Cardiac muscle cell (in vitro differentiated cells and primary cell): ENCODE data around the gene SMARCD1. TPM values are rescaled to one million over a fixed set of nuclear protein-coding genes. Genes with fewer than 3 reads are reported as not detected.

Experiments used
- DNase-seq, 2 donors: peaks; one replicate each; pipeline versions ENCODE4 v3.0.0 to v3.0.0-alpha.2; 2010 to 2017; ENCODE audit warnings: low read depth in 1 of 2, low spot score in 1 of 2
- H3K27ac ChIP-seq: fragments of 200-600 bp; sonication (generic); 2 replicates; pipeline ENCODE4 v1.5.1; 2016
- H3K27me3 ChIP-seq: fragments of 200-600 bp; sonication (generic); 2 replicates; pipeline ENCODE4 v1.6.0; 2016; ENCODE audit warnings: control low read depth
- H3K36me3 ChIP-seq: fragments of 200-600 bp; sonication (generic); 2 replicates; pipeline ENCODE4 v1.5.1; 2016; ENCODE audit warnings: control low read depth
- H3K4me1 ChIP-seq: fragments of 200-600 bp; sonication (generic); 2 replicates; pipeline ENCODE4 v1.8.1; 2017; ENCODE audit warnings: low read depth, mild to moderate bottlenecking, mixed run types
- H3K4me3 ChIP-seq: fragments of 200-600 bp; sonication (generic); 2 replicates; pipeline ENCODE4 v1.5.1; 2016; ENCODE audit warnings: mild to moderate bottlenecking
- H3K9me3 ChIP-seq: fragments of 200-600 bp; sonication (generic); 2 replicates; pipeline ENCODE4 v1.5.1; 2017; ENCODE audit warnings: low read depth, mild to moderate bottlenecking, control low read depth
- polyA plus RNA-seq: library from polyadenylated mRNA; unstranded; fragments of >200 nt; fragmentation: Nextera tagmentation; extraction: Ambion mirVana; gene quantifications from 2 replicates; pipeline ENCODE4 v1.2.1, GENCODE V29; 2016
- total RNA-seq: library from RNA; depleted of rRNA; stranded (reverse); fragments of >200 nt; gene quantifications from 2 replicates; pipeline ENCODE4 v1.2.3, GENCODE V29; 2016
- TF ChIP-seq, protein P1 (sequence below): IDR thresholded peaks from 2 replicates; pipeline ENCODE4 v1.5.1; 2012; ENCODE audit warnings: low read depth, mild to moderate bottlenecking, low read length

Gene SMARCD1
- total and polyA plus RNA-seq, 2 experiments from 2014 or later, result 45.1 to 108 TPM

- no peak for DNase-seq
- TF ChIP-seq, protein P1, sequence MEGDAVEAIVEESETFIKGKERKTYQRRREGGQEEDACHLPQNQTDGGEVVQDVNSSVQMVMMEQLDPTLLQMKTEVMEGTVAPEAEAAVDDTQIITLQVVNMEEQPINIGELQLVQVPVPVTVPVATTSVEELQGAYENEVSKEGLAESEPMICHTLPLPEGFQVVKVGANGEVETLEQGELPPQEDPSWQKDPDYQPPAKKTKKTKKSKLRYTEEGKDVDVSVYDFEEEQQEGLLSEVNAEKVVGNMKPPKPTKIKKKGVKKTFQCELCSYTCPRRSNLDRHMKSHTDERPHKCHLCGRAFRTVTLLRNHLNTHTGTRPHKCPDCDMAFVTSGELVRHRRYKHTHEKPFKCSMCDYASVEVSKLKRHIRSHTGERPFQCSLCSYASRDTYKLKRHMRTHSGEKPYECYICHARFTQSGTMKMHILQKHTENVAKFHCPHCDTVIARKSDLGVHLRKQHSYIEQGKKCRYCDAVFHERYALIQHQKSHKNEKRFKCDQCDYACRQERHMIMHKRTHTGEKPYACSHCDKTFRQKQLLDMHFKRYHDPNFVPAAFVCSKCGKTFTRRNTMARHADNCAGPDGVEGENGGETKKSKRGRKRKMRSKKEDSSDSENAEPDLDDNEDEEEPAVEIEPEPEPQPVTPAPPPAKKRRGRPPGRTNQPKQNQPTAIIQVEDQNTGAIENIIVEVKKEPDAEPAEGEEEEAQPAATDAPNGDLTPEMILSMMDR, result no peak
- H3K27me3 ChIP-seq, result no peaks in the 10 kb centered on the region
- no peaks in the 10 kb centered on the region for H3K9me3 ChIP-seq
- no peak overlapping the region for H3K4me3 ChIP-seq
- no peaks in the 10 kb centered on the region for H3K36me3 ChIP-seq
- H3K4me1 ChIP-seq, result peaks cover 9% of the 10 kb centered on the region
- peak overlapping the region; percentile 43 for H3K27ac ChIP-seq
Observed at GRCh38 chr12:50120521-50120920, 35.4 kb downstream of the SMARCD1 start.

DNA sequence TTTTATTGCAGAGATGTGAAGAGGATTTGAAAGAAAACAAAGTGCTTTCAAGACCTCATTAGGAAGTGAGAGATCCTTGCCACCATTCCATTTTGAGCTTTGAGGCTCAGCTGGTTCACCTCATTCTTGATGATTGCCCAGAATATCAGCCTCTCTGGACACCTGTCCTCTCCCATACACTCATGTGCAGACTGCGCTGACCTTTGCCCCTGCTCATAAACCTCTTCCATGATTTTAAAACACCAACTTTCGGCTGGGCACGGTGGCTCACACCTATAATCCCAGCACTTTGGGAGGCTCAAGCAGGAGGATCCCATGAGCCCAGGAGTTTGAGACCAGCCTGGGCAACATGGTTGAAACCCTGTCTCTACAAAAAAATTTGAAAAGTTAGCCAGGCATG is 35.8 kb downstream of the SMARCD1 start:
- DNase-seq, result no peak
- TF ChIP-seq, protein P1, result no peak
- H3K27ac ChIP-seq, result peak overlapping the region; percentile 43

GRCh38 chr12:50121641-50122040 is 36.5 kb downstream of the SMARCD1 start:
- DNase-seq, result no peak
- Histone ChIP-seq H3K36me3 (no peaks in the 10 kb centered on the region), H3K9me3 (no peaks in the 10 kb centered on the region), H3K4me1 (peaks cover 7% of the 10 kb centered on the region), H3K27ac (no peak overlapping the region), H3K27me3 (no peaks in the 10 kb centered on the region), H3K4me3 (no peak overlapping the region)
- TF ChIP-seq, protein P1, result no peak

More for the DNA sequence above, 35.8 kb downstream of the SMARCD1 start:
- H3K4me1 ChIP-seq, result peaks cover 9% of the 10 kb centered on the region
- H3K4me3 ChIP-seq, result no peak overlapping the region
- H3K36me3 ChIP-seq, result no peaks in the 10 kb centered on the region
- no peaks in the 10 kb centered on the region for H3K27me3 ChIP-seq
- H3K9me3 ChIP-seq, result no peaks in the 10 kb centered on the region

GRCh38 chr12:50123203-50123602 is 38.1 kb downstream of the SMARCD1 start:
- H3K27me3 ChIP-seq, result no peaks in the 10 kb centered on the region
- no peak overlapping the region for H3K4me3 ChIP-seq
- H3K27ac ChIP-seq, result no peak overlapping the region
- peaks cover 5% of the 10 kb centered on the region for H3K36me3 ChIP-seq
- no peak for DNase-seq
- TF ChIP-seq, protein P1, result no peak
- no peaks in the 10 kb centered on the region for H3K9me3 ChIP-seq
- peaks cover 5% of the 10 kb centered on the region for H3K4me1 ChIP-seq

- Histone ChIP-seq H3K4me1 (peaks cover 5% of the 10 kb centered on the region), H3K27ac (peak overlapping the region; percentile 34), H3K4me3 (no peak overlapping the region), H3K9me3 (no peaks in the 10 kb centered on the region), H3K36me3 (peaks cover 25% of the 10 kb centered on the region), H3K27me3 (no peaks in the 10 kb centered on the region)
- TF ChIP-seq, protein P1, result no peak
- DNase-seq, result no peak
Observed at GRCh38 chr12:50127546-50127945, 42.4 kb downstream of the SMARCD1 start.

GRCh38 chr12:50129290-50129689 is 44.1 kb downstream of the SMARCD1 start:
- Histone ChIP-seq H3K27me3 (no peaks in the 10 kb centered on the region), H3K36me3 (peaks cover 29% of the 10 kb centered on the region), H3K4me3 (no peak overlapping the region), H3K9me3 (no peaks in the 10 kb centered on the region), H3K27ac (no peak overlapping the region), H3K4me1 (peaks cover 5% of the 10 kb centered on the region)
- no peak for DNase-seq
- TF ChIP-seq, protein P1, result no peak
